ENCODE measurements around the gene XPR1.

The XPR1 gene

GRCh38 chr1:180631194-180631765, 542 bp upstream of the XPR1 start:
- H3K4me3 ChIP-seq (ENCODE audit: control insufficient read depth, low read depth, low read length): no peak overlapping the region

DNA sequence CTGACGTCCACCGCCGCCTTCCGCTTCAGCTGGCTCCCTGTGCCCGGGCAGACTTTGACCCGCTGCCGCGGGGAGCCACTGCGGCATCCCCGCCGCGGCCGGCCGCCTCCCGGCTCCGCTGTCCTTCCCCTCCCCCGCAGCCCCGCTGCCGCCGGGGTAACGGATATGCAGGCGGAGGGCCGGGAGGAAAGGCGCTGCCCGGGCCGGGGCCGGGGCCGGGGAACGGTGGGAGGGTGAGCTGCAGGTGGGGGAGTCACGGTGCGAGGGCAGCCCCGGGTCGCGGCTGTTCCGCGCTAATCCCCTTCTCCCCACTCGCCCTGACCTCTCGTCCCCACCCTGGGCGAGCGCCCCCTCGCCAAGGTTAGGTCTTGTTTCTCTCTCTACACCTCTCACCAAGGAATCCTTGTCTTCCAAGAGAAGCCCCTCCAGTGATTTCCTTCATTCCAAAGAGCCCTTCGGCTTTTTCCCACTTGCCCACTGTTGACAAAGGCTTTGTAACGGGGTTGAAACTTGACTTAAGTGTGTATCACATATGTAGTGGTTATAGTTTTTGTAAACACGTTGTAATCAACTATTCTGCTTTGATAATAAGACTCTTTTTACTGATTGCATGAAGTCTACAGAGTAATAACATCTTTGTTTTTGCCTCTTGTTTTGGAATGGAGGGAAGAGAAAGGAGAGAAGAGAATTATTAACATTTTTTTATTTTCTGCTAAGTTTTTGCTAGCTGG, 669 bp downstream of the XPR1 start:
- H3K4me3 ChIP-seq (ENCODE audit: control insufficient read depth, low read depth, low read length): peak overlapping the region; percentile 97
- TF ChIP-seq, protein P1, sequence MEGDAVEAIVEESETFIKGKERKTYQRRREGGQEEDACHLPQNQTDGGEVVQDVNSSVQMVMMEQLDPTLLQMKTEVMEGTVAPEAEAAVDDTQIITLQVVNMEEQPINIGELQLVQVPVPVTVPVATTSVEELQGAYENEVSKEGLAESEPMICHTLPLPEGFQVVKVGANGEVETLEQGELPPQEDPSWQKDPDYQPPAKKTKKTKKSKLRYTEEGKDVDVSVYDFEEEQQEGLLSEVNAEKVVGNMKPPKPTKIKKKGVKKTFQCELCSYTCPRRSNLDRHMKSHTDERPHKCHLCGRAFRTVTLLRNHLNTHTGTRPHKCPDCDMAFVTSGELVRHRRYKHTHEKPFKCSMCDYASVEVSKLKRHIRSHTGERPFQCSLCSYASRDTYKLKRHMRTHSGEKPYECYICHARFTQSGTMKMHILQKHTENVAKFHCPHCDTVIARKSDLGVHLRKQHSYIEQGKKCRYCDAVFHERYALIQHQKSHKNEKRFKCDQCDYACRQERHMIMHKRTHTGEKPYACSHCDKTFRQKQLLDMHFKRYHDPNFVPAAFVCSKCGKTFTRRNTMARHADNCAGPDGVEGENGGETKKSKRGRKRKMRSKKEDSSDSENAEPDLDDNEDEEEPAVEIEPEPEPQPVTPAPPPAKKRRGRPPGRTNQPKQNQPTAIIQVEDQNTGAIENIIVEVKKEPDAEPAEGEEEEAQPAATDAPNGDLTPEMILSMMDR (IDR thresholded peaks at IDR 0.05; ENCODE audit: control insufficient read depth, insufficient read depth, low read depth, low read length, missing control alignments): peak; percentile 12
- no peak for DNase-seq (ENCODE audit: low read depth)

More at GRCh38 chr1:180631194-180631765, 542 bp upstream of the XPR1 start:
- no peak for DNase-seq (ENCODE audit: low read depth)
- TF ChIP-seq, protein P1 (IDR thresholded peaks at IDR 0.05; ENCODE audit: control insufficient read depth, insufficient read depth, low read depth, low read length, missing control alignments): no peak

GRCh38 chr1:180633057-180634056, 1.5 kb downstream of the XPR1 start:
- H3K4me3 ChIP-seq (ENCODE audit: control insufficient read depth, low read depth, low read length): peak overlapping the region; percentile 97
- no peak for DNase-seq (ENCODE audit: low read depth)
- TF ChIP-seq, protein P1 (IDR thresholded peaks at IDR 0.05; ENCODE audit: control insufficient read depth, insufficient read depth, low read depth, low read length, missing control alignments): no peak

DNA sequence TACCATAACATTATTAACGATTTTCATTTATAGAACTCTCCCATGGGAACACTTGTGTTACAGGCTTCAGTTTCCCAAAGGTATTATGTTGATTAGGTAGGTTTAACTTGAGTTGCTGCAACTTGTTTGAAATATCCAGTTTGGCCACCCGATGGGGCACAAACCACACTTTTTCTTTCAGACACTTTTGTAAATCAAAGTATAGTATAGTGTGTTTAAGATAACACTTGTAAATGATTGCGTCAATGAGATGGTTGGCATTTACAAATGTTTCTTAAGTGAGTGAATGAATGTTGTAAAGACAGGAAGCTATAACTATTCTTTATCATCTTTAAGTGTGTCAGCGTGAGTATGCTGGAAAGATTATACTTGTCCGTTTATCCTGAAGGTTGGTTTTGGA, 4.3 kb downstream of the XPR1 start:
- no peak for DNase-seq (ENCODE audit: low read depth)
- no peak overlapping the region for H3K4me3 ChIP-seq (ENCODE audit: control insufficient read depth, low read depth, low read length)
- TF ChIP-seq, protein P1 (IDR thresholded peaks at IDR 0.05; ENCODE audit: control insufficient read depth, insufficient read depth, low read depth, low read length, missing control alignments): no peak

- TF ChIP-seq, protein P1 (IDR thresholded peaks at IDR 0.05; ENCODE audit: control insufficient read depth, insufficient read depth, low read depth, low read length, missing control alignments): no peak
- H3K4me3 ChIP-seq (ENCODE audit: control insufficient read depth, low read depth, low read length): no peak overlapping the region
- DNase-seq (ENCODE audit: low read depth): no peak
Observed at GRCh38 chr1:180639871-180640270, 8.0 kb downstream of the XPR1 start.

GRCh38 chr1:180640531-180640949, 8.7 kb downstream of the XPR1 start:
- TF ChIP-seq, protein P1 (IDR thresholded peaks at IDR 0.05; ENCODE audit: control insufficient read depth, insufficient read depth, low read depth, low read length, missing control alignments): no peak

More at GRCh38 chr1:180640531-180640949, 8.7 kb downstream of the XPR1 start:
- DNase-seq (ENCODE audit: low read depth): no peak
- no peak overlapping the region for H3K4me3 ChIP-seq (ENCODE audit: control insufficient read depth, low read depth, low read length)
